ENCODE data around the gene GLYAT. TPM values are rescaled to one million over a fixed set of nuclear protein-coding genes. Genes with fewer than 3 reads are reported as not detected.

Gene GLYAT
- total RNA-seq, 1 experiment from 2014 or later, result not detected

- no peak overlapping the region for H3K4me2 ChIP-seq (ENCODE audit: low read length)
- H3K4me1 ChIP-seq (ENCODE audit: control insufficient read depth in 1 of 2, insufficient read depth in 2 of 2, low read length in 2 of 2), result peaks cover 7 to 22% of the 10 kb centered on the region in 2 experiments
- no peaks in the 10 kb centered on the region for H3K9me2 ChIP-seq (ENCODE audit: insufficient read depth)
- TF ChIP-seq MAX (IDR thresholded peaks at IDR 0.05) (no peak), SIN3A (IDR thresholded peaks at IDR 0.05; ENCODE audit: low read depth) (no peak), EZH2phosphoT487 (IDR thresholded peaks at IDR 0.05; ENCODE audit: borderline replicate concordance) (no peak), ZBTB33 (IDR thresholded peaks at IDR 0.05; ENCODE audit: extremely low read depth, insufficient replicate concordance, low read length) (no peak), ZFX (IDR thresholded peaks at IDR 0.05) (no peak), CEBPB (IDR thresholded peaks at IDR 0.05; ENCODE audit: low read depth) (no peak), EGR1 (IDR thresholded peaks at IDR 0.05; ENCODE audit: low read depth) (no peak), ELF1 (IDR thresholded peaks at IDR 0.05; ENCODE audit: borderline replicate concordance, low read depth) (no peak), RAD21 (IDR thresholded peaks at IDR 0.05; ENCODE audit: low read depth) (no peak), YY1 (IDR thresholded peaks at IDR 0.05; ENCODE audit: extremely low read depth, insufficient replicate concordance, low read depth, low read length) (no peak), ZNF274 (IDR thresholded peaks at IDR 0.05; ENCODE audit: low read depth, low read length) (no peak), POLR2A (IDR thresholded peaks at IDR 0.05; ENCODE audit: borderline replicate concordance, extremely low read depth, insufficient read depth, insufficient read length) (no peak), TCF7L2 (IDR thresholded peaks at IDR 0.05; ENCODE audit: borderline replicate concordance, extremely low read depth, insufficient read depth, insufficient read length) (no peak), JUND (IDR thresholded peaks at IDR 0.05) (no peak), CTCF (IDR thresholded peaks at IDR 0.05 in 2 of 3, conservative IDR thresholded peaks at IDR 0.05 in 1 of 3; ENCODE audit: borderline replicate concordance in 1 of 3, insufficient read depth in 1 of 3, low read depth in 2 of 3, low read length in 2 of 3) (no peak), CBX3 (IDR thresholded peaks at IDR 0.05; ENCODE audit: low read depth) (no peak)
- H3K27me3 ChIP-seq (ENCODE audit: insufficient read depth, low read length), result no peaks in the 10 kb centered on the region
- no peak overlapping the region for H3K4me3 ChIP-seq (replicated peaks in 1 of 2; ENCODE audit: low read depth in 1 of 2, low read length in 2 of 2)
- RAD21 ChIA-PET (ENCODE audit: low non-redundant PET in 1 of 2, low total read pairs in 2 of 2, uncharacterized antibody in 2 of 2, unreplicated experiment in 2 of 2), result no interaction called here
- no peak overlapping the region for H3K27ac ChIP-seq (ENCODE audit: low read depth, low read length)
- no peaks in the 10 kb centered on the region for H3K79me2 ChIP-seq (ENCODE audit: insufficient read depth, low read length)
- H3K9me3 ChIP-seq (ENCODE audit: control insufficient read depth in 1 of 2, insufficient read depth in 1 of 2, low read depth in 1 of 2, low read length in 2 of 2), result no peaks in the 10 kb centered on the region
- intact Hi-C loops (cut with micrococcal nuclease), result no loop called here
- no TSS peak for BruUV-seq (replicated peaks)
- DNase-seq (ENCODE audit: low read depth, low spot score) (no peak), ATAC-seq (no peak)
- no peaks in the 10 kb centered on the region for H4K20me1 ChIP-seq (ENCODE audit: insufficient read depth)
- POLR2A ChIA-PET, result no interaction called here
- H3K9ac ChIP-seq (ENCODE audit: low read length), result no peak overlapping the region
- no peak overlapping the region for H2AFZ ChIP-seq (ENCODE audit: low read depth, low read length, poor library complexity, severe bottlenecking)
- no peaks in the 10 kb centered on the region for H3K36me3 ChIP-seq (ENCODE audit: control insufficient read depth in 1 of 2, insufficient read depth in 2 of 2, low read length in 2 of 2)
- CTCF ChIA-PET, result interaction anchor here (1.4 kb wide), 1 partner anchor 14 kb away, joined by 3 read pairs; no protein-coding TSS in a partner anchor
Measured at GRCh38 chr11:58774164-58774593, 42.4 kb upstream of the GLYAT start.

All from HCT116 (cell line).